Adrenal gland (tissue), 12 donors: ENCODE measurements around the gene BBS5. TPM values are rescaled to one million over a fixed set of nuclear protein-coding genes. Genes with fewer than 3 reads are reported as not detected.

Experiments used
- DNase-seq, 7 donors: peaks; one replicate each; pipeline ENCODE4 v3.0.0-alpha.2; 2019 to 2020
- H3K27ac ChIP-seq, 5 donors: fragments of 200-600 bp; sonication (generic) in 4 of 5; 1 replicate in 3 of 5; 2 replicates in 2 of 5; pipeline versions ENCODE4 v1.5.1 to v1.8.0; 2016 to 2020; ENCODE audit warnings: mild to moderate bottlenecking in 1 of 5
- H3K27me3 ChIP-seq: fragments of 200-600 bp; 2 replicates; pipeline ENCODE4 v1.8.0; 2021
- H3K36me3 ChIP-seq, 2 donors: fragments of 200-600 bp; replicated peaks in 1 of 2; 1 replicate in 1 of 2; 2 replicates in 1 of 2; pipeline versions ENCODE4 v1.5.1 to v1.8.0; 2018 to 2022
- H3K4me1 ChIP-seq, 2 donors: fragments of 200-600 bp; replicated peaks in 1 of 2; 1 replicate in 1 of 2; 2 replicates in 1 of 2; pipeline versions ENCODE4 v1.5.1 to v1.8.0; 2018 to 2021
- H3K4me3 ChIP-seq, 4 donors: fragments of 200-600 bp; sonication (generic) in 3 of 4; one replicate each; pipeline ENCODE4 v1.5.1; 2016 to 2018
- H3K9me3 ChIP-seq, 3 donors: fragments of 200-600 bp; sonication (generic) in 1 of 3; replicated peaks in 1 of 3; 1 replicate in 2 of 3; 2 replicates in 1 of 3; pipeline versions ENCODE4 v1.5.1 to v1.8.0; 2016 to 2021
- POLR2A ChIP-seq, 2 donors: fragments of 450-650 bp; IDR thresholded peaks; one replicate each; pipeline ENCODE4 v1.6.1; 2017; ENCODE audit warnings: antibody characterized with exemption in 2 of 2, mild to moderate bottlenecking in 2 of 2, moderate library complexity in 1 of 2
- WGBS, 4 donors: extraction: QIAGEN DNeasy Blood & Tissue Kit in 2 of 4; methylation state at CpG; one replicate each; pipeline versions ENCODE4 v1.1.5 to v1.1.7; 2013 to 2017; 5-methylcytosine and 5-hydroxymethylcytosine counted together
- intact Hi-C, 2 donors: fragments of 100-400 bp; cut with DNase I; formaldehyde crosslinking; loops; one replicate each; pipeline versions ENCODE4 v1.14.1 to v1.15.0; 2022 to 2023
- polyA plus RNA-seq, 3 donors: library from polyadenylated mRNA; stranded (reverse); fragments of 200-250 nt in 2 of 3; fragments of 350-450 nt in 1 of 3; fragmentation: Illumina TruSeq in 1 of 3; extraction: RNeasy Lipid Tissue Mini Kit (QIAGEN cat#74804) in 1 of 3; gene quantifications; one replicate each; pipeline ENCODE4 v1.2.3, GENCODE V29; 2013 to 2014
- total RNA-seq, 9 donors: library from RNA; depleted of rRNA in 4 of 9; stranded (reverse); fragments of >200 nt in 4 of 9; fragments of 120-200 nt in 1 of 9; fragmentation: NEBNext Ultra II Directional in 1 of 9; extraction: Animal tissue kit (Norgen Biotek cat#: 25700) in 1 of 9; gene quantifications; one replicate each; pipeline versions ENCODE4 v1.1.0 to v1.2.4, GENCODE V29; 2013 to 2023
- TF ChIP-seq, protein P1 (sequence below), 6 experiments: fragments of 450-650 bp in 4 of 6; fragments of 200-600 bp in 2 of 6; sonication (generic) in 1 of 6; IDR thresholded peaks; 1 replicate in 5 of 6; 2 replicates in 1 of 6; pipeline versions ENCODE4 v1.5.1 to v1.8.0; 2016 to 2021; ENCODE audit warnings: antibody characterized with exemption in 6 of 6, mild to moderate bottlenecking in 2 of 6, moderate library complexity in 1 of 6
- donor health status: healthy with polysubstance abuse.
- donor health status: Bipolar disorder and iron deficiency.
- donor health status: DM: yes; HTN: yes; CAD: no.
- donor health status: DM: no; HTN: no; CAD: no.
- donor health status: DM: no; HTN: no; CAD: no.
- donor health status: DM: yes; HTN: yes; CAD: no.

BBS5 gene
- total and polyA plus RNA-seq, 12 donors = 3.6 to 15.7 (median 10.6) TPM

DNA sequence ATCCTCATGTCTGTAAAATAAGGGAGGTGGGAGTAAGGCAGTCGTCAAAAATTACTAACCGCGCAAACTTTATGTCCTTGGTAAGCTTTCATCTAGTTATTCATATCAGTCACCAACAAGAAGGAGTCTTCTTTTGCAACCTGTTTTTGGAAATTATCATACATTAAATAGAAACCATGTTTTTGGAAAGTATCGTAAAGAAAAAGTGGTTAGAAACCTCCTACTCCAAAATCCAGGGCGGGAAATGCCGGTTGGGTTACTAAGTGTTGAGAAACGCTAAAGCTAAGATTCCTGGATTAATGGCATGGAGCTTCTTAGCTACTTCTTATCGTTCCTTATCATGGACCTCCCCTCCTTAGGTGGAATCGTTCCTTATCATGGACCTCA, 778 bp downstream of the BBS5 start:
- peak overlapping the region; percentile 44 to 90 (median 71) for H3K4me3 ChIP-seq
- no peak for DNase-seq
- peaks cover 12 to 14% of the 10 kb centered on the region in 2 donors for H3K4me1 ChIP-seq
- H3K36me3 ChIP-seq = no peaks in the 10 kb centered on the region
- H3K27ac ChIP-seq = peak overlapping the region in 4 of 5 donors; percentile 36 to 81 (median 75)
- no peaks in the 10 kb centered on the region for H3K9me3 ChIP-seq
- no peaks in the 10 kb centered on the region for H3K27me3 ChIP-seq
- TF ChIP-seq POLR2A (IDR thresholded peaks at IDR 0.05) = no peak
- TF ChIP-seq, protein P1, sequence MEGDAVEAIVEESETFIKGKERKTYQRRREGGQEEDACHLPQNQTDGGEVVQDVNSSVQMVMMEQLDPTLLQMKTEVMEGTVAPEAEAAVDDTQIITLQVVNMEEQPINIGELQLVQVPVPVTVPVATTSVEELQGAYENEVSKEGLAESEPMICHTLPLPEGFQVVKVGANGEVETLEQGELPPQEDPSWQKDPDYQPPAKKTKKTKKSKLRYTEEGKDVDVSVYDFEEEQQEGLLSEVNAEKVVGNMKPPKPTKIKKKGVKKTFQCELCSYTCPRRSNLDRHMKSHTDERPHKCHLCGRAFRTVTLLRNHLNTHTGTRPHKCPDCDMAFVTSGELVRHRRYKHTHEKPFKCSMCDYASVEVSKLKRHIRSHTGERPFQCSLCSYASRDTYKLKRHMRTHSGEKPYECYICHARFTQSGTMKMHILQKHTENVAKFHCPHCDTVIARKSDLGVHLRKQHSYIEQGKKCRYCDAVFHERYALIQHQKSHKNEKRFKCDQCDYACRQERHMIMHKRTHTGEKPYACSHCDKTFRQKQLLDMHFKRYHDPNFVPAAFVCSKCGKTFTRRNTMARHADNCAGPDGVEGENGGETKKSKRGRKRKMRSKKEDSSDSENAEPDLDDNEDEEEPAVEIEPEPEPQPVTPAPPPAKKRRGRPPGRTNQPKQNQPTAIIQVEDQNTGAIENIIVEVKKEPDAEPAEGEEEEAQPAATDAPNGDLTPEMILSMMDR (IDR thresholded peaks at IDR 0.05) = no peak
- intact Hi-C loops = no loop called here
- WGBS, 4 donors = 36 to 39% (median 38%) methylated on average over 9 of the region's 9 CpGs

- Histone ChIP-seq H3K4me3 (no peak overlapping the region), H3K27me3 (no peaks in the 10 kb centered on the region), H3K36me3 (no peaks in the 10 kb centered on the region), H3K4me1 (no peaks in the 10 kb centered on the region), H3K9me3 (no peaks in the 10 kb centered on the region), H3K27ac (no peak overlapping the region)
- DNase-seq = no peak
- WGBS, 4 donors = 91 to 100% (median 95%) methylated on average over 1 of the region's 1 CpG
- intact Hi-C loops = no loop called here
- TF ChIP-seq POLR2A (IDR thresholded peaks at IDR 0.05) = no peak
- TF ChIP-seq, protein P1 (IDR thresholded peaks at IDR 0.05) = no peak
These were observed 6.4 kb downstream of the BBS5 start for GRCh38 chr2:169485650-169486138.

DNA sequence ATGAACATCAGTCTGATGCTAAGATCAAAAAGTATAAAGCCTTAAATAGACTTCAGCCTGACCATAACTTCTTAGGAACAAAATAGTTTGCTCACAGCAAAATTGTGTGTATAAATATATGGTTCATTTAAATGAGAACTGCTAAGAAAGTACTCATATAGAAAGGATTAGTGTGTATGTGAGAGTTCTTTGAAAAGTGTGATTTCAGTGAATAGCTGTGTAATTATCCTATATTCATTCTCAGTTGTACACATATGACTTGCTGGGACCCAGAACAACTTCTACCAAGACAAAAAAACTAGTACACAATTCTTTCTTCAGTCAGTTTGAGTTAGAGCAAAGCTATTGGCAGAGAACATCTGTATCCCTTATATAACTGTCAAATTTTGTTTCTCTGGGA, 7.2 kb downstream of the BBS5 start:
- H3K27ac ChIP-seq = no peak overlapping the region
- DNase-seq = no peak

GRCh38 chr2:169490834-169491233, 11.5 kb downstream of the BBS5 start:
- H3K9me3 ChIP-seq = no peaks in the 10 kb centered on the region
- intact Hi-C loops = no loop called here
- H3K4me3 ChIP-seq = no peak overlapping the region
- no peak for TF ChIP-seq POLR2A (IDR thresholded peaks at IDR 0.05)
- TF ChIP-seq, protein P1 (IDR thresholded peaks at IDR 0.05) = no peak
- no peak for DNase-seq
- H3K36me3 ChIP-seq = no peaks in the 10 kb centered on the region
- H3K27me3 ChIP-seq = no peaks in the 10 kb centered on the region
- no peak overlapping the region for H3K27ac ChIP-seq
- H3K4me1 ChIP-seq = no peaks in the 10 kb centered on the region

More for the DNA sequence above, 7.2 kb downstream of the BBS5 start:
- H3K9me3 ChIP-seq = no peaks in the 10 kb centered on the region
- H3K4me1 ChIP-seq = no peaks in the 10 kb centered on the region
- TF ChIP-seq, protein P1 (IDR thresholded peaks at IDR 0.05) = no peak
- no peak for TF ChIP-seq POLR2A (IDR thresholded peaks at IDR 0.05)
- no peaks in the 10 kb centered on the region for H3K27me3 ChIP-seq
- intact Hi-C loops = no loop called here
- no peak overlapping the region for H3K4me3 ChIP-seq
- H3K36me3 ChIP-seq = no peaks in the 10 kb centered on the region
